ELR (cell line): Measurements from ENCODE around the gene KIAA1755.

ENCODE experiments used
- DNase-seq: peaks from one replicate; pipeline ENCODE4 v3.0.0-alpha.2; 2015; ENCODE audit warnings: low read depth

The KIAA1755 gene

GRCh38 chr20:38180781-38181180, 79.8 kb downstream of the KIAA1755 start:
- peak; percentile 50 for DNase-seq

DNA sequence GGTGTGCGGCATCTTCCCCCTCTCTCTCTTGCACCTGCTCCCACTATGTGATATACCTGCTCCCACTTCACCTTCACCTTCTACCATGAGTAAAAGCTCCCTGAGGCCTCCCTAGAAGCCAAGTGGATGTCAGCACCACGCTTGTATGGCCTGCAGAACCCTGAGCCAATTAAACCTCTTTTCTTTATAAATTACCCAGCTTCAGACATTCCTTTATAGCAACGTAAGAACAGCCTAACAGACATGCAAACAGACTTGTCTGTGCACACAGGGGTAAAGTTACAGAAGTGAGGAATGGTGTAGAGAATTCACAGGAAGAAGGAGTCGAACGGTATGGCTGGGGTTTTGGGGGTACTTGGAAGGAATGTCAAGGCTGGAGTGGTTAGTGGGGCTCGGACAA, 80.7 kb downstream of the KIAA1755 start:
- no peak for DNase-seq

DNA sequence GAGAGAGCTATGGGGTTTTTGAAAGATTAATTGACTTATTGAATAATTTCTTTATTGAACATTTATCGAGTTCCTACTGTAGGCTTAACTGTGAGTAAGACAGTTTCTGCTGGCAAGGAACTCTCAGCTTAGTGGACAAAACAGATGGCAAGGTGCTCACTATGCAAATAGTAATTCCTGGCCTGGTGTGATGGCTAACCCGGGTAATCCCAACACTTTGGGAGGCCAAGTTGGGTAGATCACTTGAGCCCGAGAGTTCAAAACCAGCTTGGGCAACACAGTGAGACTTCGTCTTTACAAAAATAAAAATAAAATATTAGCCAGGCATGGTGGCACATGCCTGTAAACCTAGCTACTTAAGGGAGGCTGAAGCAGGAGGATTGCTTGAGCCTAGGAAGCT, 82.0 kb downstream of the KIAA1755 start:
- no peak for DNase-seq

- peak; percentile 62 for DNase-seq
Measured at GRCh38 chr20:38178065-38178491, 82.5 kb downstream of the KIAA1755 start.

- DNase-seq: no peak
Measured at GRCh38 chr20:38177201-38177600, 83.3 kb downstream of the KIAA1755 start.

DNA sequence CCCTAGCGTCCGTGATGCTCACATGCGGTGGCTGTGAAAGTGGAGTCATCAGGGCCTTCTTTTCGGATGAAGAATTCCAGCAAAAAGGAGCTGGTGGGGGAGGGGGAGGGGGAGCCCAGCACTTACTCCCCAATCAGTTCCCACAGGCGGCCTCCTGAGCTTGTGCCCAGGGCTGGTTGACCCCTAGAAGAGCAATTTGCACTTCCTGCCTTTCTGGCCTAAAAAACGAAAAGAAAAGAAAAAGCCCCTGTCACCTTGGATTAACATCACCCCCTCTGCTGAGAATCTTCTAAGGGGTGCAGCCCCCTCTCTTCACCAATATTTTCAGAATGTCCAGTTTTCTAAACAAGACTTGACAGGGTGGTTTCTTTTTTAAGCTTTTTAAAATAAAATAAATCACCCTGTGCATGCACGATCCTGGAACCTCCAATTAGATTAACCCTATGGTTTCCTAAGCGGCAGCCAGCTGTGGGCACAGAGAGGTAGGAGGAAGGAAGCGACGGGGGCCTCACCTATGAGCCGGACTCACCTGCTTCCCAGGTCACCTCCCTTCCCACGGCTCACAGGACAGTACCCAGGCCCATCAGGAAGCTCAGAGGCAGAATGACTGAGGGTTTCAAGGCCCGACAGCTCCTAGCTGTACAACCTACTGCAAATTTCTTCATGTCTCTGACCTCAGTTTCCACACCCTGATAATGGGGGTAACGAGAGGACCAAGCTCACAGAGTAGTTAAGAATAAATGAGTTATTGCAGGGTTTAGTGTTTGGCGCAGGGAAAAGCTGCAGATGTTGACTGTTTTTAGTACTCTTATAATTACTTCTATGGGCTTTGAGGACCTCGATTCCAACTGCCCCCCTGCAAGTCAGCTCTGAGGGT, 85.0 kb downstream of the KIAA1755 start:
- DNase-seq: no peak

DNA sequence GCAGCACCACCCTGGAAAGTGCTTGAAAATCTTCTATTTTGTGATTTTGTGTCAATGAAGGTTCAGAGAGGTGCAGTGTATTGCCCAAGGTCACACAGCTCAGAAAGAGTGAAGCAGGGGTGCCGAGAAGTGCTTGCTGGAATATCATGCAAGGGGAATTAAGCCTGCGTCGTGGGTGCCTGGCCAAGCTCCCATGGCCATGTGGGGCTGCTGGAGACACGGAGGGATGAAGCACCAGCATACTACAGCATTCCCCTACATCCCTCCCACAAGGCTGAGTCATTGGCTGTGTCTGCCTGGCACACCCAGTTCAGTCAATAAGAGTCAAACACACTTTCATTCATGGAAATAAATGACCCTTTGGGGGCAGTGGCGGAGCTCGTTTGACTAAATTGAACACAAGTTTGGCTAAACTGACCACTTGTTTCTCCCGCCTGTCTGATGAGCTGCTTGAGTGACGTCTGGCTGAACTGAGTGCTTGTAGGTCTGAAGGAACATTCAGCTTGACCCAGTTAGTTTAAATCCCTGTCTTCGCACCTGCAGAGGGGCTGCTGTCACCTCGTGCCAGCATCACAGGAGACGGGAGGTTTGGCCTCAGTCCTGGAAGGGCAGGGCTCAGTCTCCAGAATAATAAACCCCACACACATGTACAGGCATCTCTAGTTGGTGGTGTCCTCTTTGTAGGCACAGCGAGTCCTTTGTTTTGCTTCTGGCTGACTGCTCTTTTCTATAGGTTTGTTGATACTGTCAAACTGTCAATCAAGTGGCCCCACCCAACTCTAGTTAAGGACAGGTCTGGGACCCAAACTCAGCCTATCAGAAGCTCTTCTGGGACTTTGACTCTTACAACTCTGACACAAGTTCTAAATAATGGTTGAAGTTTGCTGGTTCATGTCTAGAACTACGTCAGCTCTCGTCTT, 87.0 kb downstream of the KIAA1755 start:
- peak; percentile 98 for DNase-seq

DNA sequence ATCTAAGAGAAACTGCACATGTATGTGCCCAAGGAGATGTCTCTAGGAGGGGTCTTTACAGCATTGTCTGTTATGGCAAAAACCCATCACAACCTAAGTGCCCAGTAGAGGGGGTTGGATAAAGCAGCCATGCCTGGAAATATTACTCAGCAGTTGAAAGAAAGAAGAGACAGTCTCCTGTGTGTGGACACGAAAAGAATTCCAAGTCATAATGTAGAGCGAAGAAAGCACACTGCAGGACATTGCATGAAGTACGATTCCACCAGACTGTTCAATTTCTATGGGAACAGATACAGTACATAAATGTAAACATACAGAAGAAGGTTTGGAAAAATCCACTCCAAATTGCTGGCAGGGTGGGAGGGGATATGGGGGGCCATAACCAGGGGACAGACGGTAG, 88.1 kb downstream of the KIAA1755 start:
- peak; percentile 82 for DNase-seq

DNA sequence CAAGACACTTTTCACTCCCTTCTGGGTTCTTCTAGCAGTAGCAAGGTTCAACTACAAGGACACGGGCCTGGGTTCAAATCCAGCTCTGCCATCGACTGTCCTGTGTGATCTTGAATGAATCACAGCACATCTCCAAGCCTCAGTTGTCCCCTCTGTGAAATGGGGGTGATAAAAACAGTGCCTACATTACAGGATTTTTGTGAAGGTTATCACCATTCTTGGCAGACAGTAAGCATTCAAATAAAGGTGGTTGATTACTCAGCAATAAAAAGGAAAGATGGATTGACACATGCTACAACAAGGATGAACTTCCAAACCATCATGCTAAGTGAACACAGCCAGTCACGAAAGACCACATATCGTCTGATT, 88.9 kb downstream of the KIAA1755 start:
- DNase-seq: no peak

DNA sequence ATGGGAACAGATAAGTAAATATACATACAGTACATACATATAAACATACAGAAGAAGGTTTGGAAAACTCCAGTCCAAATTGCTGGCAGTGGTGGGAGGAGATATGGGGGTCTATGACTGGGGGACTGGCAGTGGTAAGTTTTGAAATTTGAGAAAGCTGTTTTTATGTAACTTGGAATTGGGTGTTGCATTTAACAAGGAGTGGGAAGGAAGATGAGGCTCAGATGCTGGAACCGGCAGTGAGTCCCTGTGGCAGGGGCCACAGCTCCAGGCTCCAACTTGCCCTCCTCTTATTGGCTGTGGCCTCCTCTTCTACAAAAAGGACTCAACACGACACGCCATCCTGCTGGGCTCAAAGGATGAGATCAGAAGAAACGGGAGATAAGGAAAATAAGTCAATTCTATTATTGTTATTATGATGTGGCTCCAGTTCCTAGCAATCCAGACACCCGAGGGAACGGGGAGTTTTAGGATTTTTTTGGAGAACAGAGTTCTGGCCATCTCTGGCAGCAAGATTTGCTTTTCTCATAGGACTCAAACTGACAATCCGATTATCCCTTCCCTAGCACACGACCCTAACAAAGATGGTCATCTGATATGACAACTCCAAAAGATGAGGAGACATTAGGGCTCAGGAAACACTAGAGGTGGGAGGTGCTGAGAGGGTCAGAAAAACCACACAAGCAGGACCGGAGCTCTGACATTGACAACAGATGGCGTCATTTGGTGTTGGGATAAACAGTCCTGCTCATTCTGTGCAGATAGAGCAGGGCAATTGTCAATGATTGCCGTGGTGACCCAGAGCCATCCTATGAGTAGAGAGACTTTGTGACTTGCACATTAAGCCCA, 89.5 kb downstream of the KIAA1755 start:
- DNase-seq: peak; percentile 68

DNA sequence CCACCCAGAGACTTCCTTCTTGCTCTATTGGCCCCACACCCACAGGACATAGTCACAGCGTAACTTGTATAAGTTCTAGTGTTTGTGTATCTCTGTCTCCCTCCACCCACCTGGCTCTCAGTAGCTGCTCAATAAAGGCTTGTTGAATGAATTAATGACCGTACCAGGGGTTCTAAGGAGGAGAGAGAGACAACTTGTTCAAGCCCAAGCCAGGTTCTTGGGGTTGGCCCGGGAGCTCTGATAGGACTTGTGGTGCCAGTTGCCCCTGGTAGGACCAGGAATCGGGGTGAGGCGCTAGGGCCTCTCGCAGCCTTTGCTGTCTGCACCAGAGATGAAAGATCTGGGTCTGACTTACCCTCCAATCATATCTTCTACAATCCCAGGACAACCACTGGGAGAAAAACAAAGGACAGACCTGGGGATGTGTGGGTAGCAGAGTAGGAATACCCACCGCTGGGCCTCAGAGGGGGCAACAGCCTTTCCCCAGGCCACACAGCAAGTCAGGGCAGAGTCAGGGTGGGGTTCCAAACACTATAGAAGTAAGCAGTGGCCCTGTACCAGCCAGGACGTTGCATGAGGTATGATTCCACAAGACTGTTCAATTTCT, 90.2 kb downstream of the KIAA1755 start:
- DNase-seq: no peak

DNA sequence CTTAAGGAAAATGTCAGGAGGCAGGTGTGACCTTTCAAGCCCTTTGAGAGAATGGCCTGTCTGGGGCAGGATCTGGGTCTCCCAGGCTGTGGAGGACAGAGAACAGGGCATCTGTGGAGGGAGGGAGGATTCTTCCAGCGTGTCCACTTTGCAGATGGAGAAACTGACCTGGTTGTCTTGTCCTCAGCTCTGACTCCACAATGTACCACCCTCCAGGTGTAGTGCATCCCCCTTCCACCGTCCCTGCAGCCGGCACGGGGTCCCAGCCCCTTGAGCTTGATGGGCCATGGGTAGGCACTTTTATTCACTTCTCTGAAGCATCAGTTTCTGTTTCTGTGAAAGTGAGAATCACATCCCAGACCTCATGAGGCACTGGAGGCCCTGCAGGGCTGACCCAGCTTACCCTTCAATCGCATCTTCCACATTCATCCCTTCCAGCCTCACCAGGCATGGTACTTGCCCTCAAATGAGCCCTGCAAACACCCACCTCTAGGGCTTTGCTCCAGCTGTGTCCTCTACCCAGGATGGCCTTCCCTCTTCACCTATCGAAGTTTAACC, 90.8 kb downstream of the KIAA1755 start:
- DNase-seq: no peak

DNA sequence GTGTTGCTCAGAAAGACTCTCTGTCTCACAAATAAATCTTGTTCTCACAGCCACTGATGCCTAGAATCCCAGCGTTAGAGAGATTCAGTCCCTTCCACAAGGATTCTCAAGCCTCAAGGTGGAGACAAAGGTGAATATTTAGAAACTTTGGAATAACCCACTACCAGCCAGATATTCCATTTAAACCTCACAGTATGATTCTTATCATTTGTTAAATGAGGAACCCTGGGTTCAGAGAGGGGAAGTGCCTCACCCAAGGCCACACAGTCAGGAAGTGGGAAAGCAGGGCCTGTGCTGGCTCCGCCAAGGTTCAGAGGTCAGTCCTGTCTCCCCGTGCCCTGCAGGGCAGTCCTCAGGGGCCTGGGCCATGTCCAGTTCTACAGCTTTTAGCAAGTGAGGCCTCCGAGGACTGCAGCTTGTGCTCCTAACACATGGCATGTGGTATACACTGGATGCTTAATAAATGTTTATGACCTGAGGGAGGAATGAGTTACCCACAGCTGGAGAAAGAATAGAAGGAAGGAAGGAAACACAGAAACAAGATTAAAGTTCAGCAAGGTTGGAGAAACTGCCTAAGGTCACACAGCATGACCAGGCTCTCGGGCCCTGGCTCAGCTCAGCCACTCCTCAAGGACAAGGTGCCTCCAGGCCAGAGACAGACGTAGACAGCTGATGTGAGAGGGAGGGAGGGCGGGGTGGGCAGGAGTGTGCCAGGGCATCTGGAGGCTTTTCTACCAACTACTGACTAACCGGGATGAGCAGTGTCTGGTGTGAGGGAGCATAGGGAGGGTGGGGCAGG, 91.5 kb downstream of the KIAA1755 start:
- peak; percentile 48 for DNase-seq

- DNase-seq: peak; percentile 98
Measured at GRCh38 chr20:38167851-38168760, 92.4 kb downstream of the KIAA1755 start.

DNA sequence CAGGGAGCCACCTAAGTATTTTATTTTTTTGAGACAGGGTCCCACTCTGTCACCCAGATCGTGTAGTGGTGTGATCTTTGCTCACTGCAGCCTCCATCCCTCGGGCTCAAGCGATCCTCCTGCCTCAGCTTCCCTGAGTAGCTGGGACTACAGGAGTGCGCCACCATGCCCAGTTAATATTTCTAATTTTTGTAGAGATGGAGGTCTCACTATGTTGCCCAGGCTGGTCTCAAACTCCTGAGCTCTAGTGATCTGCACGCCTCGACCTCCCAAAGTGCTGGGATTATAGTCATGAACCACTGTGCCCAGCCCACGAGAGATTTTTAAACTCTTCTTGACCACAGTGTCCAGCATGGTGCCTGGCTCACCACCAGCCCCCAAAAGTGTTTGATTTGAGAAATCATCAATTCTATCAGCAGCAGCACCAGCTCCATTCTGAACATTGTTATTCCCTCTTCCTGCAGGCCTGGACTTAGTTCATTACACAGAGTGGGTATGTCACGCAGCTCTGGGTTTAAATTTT, 93.1 kb downstream of the KIAA1755 start:
- DNase-seq: peak; percentile 28

GRCh38 chr20:38166703-38167233, 93.8 kb downstream of the KIAA1755 start:
- no peak for DNase-seq

DNA sequence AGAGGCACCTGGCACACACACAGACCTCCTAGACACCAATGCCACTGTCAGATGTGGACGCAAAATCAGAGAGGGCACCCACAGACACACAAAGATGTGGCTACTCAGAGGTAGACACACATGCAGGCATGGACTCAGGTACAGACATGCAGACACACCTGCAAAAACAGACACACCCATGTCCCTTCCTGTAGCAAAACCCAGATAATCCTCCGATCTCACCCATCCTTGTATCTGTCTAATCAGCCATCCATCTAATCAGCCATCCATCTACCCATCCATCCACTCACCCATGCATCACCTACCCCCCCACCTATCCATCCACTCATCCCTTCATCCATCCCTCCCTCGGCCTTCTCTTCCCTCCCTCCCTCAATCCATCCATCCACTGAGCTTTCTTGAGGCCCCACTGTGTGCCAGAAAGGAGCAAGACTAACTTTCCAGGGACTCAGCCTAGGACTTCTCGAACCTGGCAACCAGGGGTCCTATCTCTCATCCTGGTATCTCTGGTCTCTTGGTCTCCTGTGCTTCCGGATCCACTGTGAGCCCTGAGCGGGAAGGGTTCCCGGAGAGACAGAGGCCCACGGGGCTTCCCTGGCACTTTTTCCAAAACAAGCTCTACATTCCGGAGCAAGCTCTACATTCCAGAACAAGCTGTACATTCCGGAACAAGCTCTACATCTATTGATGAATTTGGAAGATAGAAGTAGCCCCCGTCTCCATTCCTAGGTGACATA, 94.4 kb downstream of the KIAA1755 start:
- DNase-seq: no peak
